Measurements from ENCODE around the gene OGN.

Gene OGN

DNA sequence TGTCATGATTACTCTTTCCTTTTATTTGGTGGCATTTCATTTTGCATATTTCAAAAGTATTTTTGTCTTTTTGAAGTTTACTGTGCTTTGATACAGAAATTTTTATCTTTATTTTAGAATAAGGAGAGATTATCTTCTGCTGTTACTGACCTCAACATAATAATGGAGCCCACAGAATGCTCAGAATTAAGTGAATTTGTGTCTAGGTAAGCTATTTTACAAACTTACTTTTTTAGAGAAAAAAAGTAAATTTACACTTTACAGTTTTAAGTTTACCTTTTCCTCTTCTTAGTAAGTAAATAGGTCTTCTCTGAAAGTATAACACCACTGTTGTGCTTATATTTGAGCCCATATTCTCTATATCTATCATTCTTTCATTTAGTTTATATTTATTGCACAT lies 58.8 kb downstream of the OGN start:
- no peak for DNase-seq (ENCODE audit: low spot score)

- DNase-seq (ENCODE audit: low spot score), result no peak
Observed at GRCh38 chr9:92342825-92343488, 61.4 kb downstream of the OGN start.

- no peak for DNase-seq (ENCODE audit: low spot score)
Observed at GRCh38 chr9:92341578-92341977, 62.8 kb downstream of the OGN start.

DNA sequence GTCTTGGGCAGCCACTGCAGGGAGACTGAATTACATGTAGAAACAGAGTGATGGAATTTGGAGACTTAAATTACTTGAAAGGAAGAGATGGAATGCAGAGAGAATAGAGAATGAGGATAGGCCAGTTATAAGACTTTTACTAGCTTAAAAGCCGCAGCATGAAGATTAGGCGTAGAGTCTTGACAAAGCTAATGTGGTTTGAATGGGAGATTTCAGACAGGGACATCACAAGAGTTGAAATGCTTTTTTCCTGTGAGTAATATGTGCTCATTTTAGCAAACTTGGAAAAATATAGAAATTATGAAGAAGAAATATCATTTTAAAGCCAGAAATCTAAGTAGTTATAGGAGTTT lies 71.1 kb downstream of the OGN start:
- no peak for DNase-seq (ENCODE audit: low spot score)
